NCI-H524 treated with DMSO at 0.1 percent for 48 hours (cell line): ENCODE data around the gene KAZN.
"Not testable (repeated sequence)": the region's sequence is repeated elsewhere in the genome, so short reads cannot be mapped to it uniquely, and the experiment has no call there.

ENCODE experiments used
- DNase-seq: peaks from one replicate; lab custom pipeline; 2025; lab: John Stamatoyannopoulos, UW

The KAZN gene

DNA sequence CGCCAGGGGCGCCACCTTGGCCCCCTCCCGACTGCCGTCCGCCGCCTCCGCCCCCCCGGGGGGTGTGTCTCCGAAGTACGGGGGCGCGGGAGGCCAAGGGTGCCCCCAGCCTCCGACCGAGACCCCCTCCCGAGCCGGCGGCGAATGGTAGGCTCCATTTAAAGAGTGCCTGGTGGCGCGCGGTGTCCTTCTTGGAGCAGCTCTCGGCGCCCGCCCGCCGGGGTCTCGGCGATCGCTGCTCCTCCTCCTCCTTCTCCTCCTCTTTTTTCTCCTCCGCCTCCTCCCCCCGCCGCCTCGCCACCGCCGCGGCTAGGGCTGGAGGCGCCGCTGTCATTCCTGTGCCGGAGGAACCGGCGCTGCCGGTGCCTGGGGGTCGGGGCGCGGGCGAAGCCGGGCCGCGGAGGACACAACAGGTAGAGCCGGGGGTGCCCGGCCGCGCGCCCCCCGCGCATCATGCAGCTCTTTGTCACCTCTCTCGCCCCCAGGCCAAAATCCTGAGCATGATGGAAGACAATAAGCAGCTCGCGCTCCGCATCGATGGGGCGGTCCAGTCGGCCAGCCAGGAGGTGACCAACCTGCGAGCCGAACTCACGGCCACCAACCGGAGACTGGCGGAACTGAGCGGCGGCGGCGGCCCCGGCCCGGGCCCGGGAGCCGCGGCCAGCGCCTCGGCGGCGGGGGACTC lies at the start of gene KAZN:
KAZN (plus strand) TSS at position 188 of the 685 bp plus-strand sequence.
- DNase-seq, result no peak

DNA sequence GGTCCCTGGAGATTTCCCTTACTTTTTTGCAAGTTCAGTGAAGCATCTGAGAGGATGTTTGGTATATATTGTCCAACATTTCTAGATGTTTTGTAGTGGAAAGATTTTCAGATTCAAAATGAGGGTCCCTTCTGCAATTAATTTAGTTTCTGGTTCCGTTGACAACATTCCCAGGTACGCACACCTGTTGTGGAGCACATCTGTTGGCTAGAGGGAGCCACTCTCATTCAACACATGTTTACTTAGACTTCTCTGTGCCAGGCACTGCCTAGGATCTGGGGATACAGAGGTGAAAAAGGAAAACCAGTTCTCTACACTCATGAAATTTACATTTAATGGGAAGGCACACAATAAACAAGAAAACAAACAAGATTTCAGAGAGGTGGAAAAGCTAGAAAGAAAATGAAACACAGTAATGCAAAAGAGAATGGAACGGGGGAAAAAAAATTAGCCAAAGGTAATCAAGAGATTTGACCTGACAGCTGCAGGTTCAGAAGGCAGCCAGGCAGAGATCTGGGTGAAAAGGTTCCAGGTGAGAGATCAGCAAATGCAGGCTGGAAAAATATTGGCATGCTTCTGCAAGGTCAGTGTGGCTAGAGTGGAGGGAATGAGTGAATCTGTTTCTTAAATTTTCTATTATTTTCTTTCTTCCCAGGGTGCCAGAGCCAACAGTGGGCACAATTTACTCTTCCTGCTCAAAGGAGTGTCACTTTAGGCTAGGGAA lies 48.4 kb upstream of the KAZN start:
- DNase-seq, result no peak

DNA sequence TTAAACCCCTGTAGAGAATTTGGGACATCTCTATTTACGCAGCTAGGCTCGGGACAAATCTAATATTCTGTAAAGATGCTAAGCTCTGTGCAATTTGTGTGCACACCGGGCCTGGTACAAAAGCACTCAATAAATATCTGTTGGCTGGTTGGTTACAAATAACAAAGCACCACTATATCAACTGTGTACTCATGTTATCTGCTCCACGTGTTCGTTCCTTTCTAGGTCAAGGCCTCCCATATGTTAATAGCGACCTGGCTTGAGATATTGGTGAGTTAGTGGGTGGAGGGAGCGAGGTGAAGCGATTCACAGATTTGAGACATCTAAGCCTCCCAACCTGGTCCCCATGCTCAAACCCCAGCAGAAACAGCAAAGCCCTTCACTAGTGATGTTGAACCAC lies 47.1 kb upstream of the KAZN start:
- DNase-seq, result no peak

DNA sequence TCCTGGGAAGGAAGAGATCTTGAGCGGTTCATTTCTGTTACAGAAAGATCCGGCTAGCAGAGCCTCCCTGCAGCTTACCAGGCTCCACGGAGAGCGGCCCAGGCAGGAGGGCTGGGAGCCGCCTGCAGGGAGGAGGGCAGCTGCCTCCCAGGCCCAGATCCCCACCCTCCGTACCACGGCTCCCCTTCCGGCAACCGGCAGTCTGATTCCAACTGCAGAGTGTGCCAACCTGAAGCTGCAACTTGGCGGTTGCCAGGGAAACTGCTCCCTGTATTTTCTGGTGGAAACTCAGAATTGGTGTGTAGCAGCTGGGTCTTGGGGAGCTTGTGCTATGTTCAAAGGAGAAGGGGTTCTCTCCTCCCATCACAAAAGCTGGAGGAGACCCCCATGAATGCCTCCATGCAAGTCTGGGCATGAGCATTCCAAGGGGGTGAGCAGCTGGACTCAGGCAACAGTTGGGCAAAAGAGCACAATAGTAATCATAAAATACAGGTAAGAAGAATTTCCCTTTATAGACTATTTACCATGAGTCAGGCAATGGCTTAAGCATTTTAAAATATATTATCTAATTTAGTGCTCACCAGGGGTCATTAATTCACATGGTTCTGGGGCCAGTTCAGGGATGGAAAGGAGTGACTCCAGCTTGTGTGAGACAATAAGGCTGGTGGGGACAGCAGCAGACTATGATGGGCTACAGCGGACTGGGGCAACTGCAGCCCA lies 46.1 kb upstream of the KAZN start:
- no peak for DNase-seq

DNA sequence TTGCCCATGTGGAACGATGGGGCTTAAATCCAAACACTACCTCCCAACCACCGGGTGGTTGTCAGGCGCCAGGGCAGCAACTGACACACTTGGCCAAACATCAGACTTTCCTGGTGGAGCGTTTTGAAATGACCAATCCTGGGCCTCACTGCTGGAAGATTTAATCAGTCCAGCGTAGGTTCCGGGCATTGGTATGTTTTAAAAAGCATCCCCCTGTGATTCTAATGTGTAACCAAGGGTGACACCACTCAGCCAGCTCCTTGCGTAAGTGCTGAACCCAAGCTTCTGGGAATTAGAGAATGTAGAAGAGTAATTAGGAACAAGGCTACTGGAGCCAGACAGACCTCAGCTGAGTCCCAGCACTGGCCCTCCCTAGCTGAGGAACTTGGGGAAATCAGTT lies 44.8 kb upstream of the KAZN start:
- no peak for DNase-seq

DNA sequence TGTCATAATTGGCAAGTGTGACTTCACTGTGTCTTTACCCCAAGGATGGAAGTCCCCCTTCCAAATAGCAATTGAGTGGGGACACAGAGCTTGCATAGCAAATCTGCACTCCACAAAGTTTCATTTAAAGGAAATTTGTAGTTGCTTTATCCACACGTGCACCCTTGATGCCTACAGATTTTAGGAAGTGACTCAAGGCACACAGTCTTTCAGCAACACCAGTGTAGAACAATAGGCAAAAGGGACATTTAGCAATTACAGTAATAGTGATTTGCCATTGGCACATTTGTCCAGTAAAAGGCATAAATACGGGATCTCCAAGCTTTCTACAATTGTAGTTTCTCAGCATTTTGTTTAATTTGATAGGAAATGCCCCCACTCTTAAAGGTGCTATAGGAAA lies 43.4 kb upstream of the KAZN start:
- no peak for DNase-seq

DNA sequence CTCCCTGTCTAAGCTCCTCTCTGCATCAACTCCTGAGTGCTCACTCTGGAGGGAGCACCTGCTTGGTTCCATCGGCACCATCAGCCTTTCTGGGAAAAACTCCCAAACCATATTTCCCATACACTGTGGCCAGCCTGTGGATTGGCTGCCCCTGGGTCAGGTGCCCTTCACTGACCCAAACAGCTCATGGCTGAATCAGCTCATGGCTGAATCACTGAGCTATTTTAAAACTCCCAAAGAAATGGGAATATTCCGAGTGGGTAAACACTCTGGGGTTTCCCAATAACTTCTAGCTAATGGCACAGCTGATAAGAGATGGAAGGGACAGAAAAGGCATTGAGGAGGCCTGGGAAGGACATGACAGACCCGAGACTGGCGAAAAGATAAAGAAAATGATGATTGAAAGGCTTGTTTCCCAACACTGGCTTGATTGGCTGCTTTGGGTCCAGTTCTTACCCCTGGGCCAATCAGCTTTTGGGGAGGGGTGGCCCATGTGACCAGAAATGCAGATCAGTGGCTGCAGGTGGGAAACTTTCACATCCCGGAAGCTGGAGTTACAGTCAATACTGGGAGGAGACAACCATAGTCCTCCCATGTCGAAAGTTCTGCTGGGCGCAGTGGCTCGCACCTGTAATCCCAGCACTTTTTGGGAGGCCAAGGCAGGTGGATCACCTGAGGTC lies 37.3 kb upstream of the KAZN start:
- DNase-seq, result no peak

DNA sequence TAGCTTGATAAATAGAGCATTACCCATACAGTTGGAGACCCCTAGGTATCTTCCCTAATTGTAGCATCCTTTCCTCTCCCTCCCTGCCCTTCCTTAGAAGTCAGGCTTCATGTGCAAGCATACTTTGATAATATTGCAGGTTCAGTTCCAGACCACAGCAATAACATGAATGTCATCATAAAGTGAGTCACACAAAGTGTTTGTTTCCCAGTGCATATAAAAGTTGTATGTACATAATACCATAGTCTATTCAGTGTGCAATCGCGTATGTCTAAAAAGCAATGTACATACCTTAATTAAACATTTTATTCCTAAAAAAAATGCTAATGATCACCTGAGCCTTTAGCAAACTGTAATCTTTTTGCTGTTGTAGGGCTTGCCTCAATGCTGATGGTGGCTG lies 33.4 kb upstream of the KAZN start:
- no peak for DNase-seq

DNA sequence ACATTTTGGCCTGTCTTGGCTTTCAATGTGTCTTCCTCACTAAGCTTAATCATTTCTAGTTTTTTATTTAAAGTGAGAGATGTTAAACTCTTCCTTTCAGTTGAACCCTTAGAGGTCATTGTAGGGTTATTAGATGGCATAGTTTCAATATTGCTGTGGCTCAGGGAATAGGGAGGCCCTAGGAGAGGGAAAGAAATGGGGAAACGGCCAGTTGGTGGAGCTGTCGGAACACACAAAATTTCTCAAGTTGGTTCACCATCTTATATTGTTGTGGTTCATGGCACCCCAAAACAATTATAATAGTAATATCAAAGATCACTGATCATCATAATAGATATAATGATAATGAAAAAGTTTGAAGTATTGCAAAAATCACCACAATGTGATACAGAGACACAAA lies 31.4 kb upstream of the KAZN start:
- no peak for DNase-seq

DNA sequence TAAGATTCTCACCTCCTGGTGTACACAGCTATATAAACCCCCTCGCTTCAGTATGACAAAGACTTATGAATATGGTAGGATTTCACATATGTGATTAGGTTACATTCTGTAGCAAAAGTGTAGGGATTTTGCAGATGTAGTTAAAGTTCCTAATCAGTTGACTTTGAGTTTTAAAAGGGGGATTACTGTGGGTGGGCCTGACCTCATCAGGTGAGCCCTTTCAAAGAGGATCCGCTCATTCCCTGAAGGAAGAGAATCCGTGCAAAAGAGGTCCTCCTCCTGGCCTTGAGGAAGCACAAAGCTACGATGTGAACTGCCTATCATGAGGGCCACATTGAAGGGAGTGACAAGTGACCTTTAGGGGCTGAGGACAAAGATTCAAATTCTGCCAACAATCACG lies 30.6 kb upstream of the KAZN start:
- no peak for DNase-seq

DNA sequence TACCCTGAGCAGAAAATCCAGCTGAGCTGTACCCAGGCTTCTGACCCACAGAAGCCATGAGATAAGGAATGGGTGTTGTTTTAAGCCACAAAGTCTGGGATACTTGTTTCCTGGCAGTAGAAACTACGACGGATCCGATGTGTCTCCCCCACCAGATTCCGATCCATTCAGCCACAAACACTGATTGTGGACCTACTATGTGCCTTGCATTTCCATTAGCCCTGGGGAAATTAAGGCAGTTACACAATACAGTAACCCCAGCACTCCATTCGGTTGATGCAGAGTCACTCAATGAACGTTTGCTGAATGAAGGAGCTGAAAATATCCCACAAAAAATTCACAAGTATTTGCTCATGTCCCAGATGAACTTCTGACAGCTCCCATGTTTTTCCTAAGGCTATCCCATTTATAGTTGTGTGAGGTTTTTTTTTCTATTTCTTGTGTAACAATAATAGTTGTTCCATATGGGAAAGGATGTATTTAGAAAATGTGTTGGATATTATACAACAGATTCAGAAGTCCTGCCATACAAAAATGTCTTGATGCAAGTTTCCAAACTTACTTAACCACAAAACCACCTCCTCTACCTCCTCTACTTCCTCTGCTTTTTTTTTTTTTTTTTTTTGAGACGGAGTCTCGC lies 29.6 kb upstream of the KAZN start:
- no peak for DNase-seq

DNA sequence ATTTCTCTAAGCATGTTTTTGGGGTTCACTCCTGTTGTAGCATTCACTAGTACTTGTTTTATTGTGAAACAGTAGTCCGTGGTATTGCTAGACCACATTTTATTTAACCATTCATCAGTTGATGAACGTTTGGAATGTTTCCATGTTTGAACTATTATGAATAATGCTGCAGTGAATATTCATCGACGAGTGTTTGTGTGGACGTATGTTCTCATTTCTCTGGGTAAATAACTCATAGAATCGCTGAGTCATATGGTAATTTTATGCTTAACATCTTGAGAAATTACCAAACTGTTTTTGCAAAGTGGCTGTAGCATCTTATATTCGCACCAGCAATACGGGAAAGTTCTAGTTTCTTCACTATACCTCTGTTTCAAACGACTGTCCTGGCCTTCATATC lies 28.0 kb upstream of the KAZN start:
- no peak for DNase-seq

DNA sequence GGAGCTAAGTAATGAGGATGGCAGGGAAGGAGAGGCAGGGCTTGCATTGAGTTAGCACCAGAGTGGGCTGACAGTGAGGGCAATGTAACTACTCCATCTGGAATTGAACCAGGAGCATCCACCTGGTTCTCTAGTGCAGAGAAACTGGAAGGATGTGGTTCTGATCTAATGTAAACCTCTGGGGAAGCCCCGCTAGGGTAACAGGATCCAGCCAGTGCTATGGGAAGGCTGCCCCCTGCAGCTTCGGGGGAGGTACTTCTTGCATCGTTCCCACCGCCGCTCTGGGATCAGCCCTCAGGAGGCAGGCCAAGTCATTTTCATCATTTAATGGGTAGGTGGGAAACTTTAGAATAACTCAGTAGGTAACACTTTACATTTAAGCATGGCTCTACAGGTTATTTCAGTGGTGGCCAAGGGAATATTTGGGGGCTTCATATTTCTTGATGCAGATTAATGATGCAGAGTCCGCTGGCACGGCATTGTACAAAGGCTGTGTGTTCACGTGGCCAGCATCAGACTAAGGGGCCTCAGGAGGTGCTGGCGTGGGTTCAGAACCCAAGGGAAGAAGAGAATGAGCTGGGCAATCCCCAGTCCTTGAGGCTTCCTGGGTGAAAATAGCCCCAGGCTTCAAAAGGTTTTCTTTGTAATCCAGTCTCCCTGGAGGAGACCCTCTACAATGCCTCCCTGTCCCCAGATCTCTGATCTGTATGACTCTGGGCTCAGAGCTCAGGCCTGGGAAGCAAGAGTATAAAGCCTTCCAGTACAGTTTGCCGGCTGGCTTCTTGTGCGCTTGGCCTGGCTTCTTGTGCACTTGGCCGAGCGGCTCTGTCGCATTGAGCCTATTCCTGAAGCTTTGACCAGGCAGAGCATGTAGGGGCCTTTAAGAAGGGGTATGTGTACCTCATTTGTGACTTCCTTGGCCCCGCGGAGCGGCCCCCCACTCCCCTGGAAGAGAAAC lies 26.4 kb upstream of the KAZN start:
- DNase-seq, result no peak

DNA sequence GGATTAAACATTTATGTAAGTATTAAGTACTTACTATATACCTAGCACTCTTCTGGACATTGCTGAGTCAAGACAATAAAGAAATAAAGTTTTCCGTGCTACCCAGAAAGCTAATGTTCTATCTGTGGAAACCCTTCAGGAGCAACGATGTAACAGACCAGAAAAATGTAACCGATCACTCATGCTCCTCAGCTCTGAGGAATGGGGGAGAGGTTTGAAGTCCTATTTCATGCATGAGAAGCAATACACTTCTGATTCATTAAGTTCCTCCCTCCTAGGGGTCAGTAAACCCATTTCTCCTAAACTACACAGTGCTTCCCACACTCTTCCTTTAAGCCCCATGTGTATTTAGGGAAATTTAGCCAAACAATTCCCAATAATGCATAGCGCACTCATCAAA lies 25.6 kb upstream of the KAZN start:
- no peak for DNase-seq

DNA sequence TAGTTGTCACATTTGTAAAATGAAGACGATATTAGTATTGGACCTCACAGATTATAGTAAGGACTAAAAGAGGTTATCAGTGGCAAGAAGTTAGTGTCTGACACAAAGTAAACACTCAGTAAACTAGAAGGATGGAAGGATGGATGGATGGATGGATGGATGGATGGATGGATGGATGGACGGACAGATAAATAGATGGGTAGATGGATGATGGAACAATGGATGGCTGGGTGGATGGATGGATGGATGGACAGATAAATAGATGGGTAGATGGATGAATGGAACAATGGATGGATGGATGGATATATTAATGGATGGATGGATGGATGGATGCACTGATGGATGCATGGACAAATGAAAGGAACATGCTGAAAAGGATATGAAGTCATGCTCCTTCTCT lies 22.3 kb upstream of the KAZN start:
- DNase-seq, result no peak

DNA sequence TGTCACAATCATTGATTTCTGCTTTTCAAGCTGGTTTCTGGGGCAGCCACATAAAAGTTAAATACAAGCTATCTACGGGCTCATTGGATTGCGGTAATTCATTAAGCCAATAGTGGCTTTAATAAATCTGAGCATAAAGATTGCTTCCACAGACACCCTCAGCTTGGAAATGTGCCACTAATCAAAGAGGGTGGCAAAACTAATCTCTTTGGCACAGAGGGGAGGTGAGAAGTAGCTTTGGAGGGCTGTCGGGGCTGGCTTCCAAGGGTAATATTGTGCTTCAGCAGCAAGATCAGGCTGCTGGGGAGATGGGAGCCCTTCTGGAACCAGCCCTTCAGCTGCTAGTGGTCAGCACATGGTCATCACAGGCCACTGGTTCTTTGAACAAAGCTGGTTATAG lies 21.2 kb upstream of the KAZN start:
- no peak for DNase-seq

DNA sequence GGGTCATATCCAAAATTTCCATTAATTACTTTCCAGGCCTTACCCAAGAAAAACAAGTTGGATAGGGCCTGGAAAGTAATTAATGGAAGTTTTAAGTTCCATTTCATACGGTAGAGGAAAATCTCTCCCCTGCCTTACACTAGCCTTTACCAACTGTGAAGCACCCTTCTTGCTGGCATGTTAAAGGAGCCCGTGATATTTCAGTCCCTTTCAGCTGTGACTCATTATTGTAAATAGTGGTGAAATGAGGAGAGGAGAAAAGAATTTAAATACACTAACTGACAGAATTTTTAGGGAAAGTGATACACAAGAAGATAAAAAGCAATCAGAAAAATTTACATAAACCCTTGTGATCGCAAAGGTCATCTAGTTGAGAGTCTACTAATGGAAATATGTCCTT lies 20.3 kb upstream of the KAZN start:
- no peak for DNase-seq

DNA sequence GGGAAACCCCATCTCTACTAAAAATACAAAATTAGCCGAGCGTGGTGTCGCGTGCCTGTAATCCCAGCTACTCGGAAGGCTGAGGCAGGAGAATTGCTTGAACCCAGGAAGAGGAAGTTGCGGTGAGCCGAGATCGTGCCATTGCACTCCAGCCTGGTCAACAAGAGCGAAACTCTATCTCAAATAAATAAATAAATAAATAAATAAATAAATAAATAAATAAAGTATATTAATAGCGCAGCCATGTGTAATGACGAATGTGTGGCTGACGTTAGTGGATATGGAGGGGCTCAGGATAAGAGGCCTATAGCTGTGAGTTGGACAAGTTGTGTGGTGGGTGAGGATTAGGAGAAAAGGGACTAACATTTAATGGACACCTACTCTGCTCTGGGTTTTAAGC lies 18.2 kb upstream of the KAZN start:
- DNase-seq, result not testable (repeated sequence)

DNA sequence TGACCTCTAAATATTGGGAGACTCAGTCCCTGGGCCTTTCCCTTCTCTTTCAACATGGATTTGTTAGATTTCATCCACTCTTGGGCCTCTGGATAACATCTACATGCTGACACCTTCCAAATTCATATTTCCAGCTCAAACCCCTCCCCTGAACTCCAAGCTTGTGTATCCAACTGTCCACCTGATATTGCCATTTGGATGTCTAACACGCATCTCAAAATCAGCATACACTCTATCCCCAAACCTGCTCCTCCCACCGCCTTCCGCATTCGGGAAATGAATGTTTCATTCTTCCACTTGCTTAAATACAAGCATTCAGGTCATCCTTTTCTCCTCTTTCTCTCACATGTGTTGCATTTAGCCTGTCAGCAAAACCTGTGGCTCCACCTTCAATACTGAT lies 17.5 kb upstream of the KAZN start:
- no peak for DNase-seq

DNA sequence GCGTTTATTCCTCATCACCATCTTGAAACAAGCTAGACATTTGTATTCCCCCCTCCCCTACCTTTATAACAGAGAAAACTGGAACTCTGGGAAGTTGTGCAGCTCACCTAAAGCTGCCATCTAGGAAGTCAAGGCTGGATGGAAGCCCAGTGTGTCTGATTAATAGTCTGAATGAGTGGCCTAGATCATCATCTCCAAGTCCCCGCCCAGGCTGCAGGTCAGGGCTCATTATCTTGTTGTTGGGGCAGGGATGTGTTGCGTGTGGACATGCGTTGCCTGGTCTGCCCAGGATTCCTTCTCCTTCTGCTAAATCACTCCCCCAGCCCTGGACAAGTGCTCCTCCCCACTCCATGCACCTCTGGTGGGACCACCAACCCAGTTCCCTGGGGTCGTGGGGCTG lies 14.7 kb upstream of the KAZN start:
- no peak for DNase-seq

DNA sequence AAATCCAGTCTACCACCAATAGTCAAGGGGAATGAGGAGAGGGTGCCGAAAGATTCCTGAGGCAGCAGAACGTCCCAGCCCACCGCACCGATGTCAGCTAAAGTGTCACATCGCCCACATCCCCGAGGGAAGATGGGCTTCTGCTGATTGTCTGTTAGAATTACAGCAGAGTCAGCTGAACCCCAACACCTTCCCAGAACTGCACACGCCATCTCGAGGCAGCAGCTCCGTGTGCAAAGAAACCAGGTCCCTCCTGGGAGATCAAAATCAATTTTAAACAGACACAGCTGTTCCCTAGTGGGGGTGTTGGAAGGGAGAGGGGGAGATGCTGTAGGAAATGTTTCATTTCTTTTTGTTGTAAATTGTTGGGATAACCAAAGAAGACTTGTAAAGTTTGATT lies 12.8 kb upstream of the KAZN start:
- DNase-seq, result no peak
